AG10803 (cell line): ENCODE results near the gene CYP2E1.
"Not testable (repeated sequence)": the region's sequence is repeated elsewhere in the genome, so short reads cannot be mapped to it uniquely, and the experiment has no call there.

ENCODE experiments used
- DNase-seq: peaks from one replicate; pipeline ENCODE4 v3.0.0; 2010; ENCODE audit warnings: low read depth
- H3K4me3 ChIP-seq: 2 replicates; pipeline ENCODE4 v1.5.1; 2011; ENCODE audit warnings: mild to moderate bottlenecking, low read length, control low read depth
- TF ChIP-seq, protein P1 (sequence below): conservative IDR thresholded peaks from 2 replicates; pipeline ENCODE4 v1.5.1; 2011; ENCODE audit warnings: mild to moderate bottlenecking, low read length, control low read depth, inconsistent platforms

Gene CYP2E1

DNA sequence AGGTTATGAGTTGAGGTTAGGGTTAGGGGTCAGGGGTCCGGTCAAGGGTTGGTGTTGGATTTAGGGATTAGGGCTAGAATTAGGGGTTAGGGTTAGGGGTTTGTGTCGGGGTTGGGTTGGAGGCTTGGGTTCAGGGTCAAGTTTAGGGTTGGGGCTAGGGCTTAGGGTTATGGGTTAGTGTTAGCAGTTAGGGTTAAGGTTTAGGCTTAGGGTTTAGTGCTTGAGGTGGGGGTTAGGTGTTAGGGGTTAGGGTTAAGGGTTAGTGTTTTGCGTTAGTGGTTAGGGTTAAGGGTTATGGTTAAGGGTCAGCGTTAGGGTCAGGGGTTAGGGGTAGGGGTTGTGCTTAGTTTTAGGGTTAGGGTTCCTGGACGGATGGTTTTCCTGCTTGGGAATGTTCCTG lies 40.0 kb downstream of the CYP2E1 start:
- no peak for DNase-seq
- TF ChIP-seq, protein P1, sequence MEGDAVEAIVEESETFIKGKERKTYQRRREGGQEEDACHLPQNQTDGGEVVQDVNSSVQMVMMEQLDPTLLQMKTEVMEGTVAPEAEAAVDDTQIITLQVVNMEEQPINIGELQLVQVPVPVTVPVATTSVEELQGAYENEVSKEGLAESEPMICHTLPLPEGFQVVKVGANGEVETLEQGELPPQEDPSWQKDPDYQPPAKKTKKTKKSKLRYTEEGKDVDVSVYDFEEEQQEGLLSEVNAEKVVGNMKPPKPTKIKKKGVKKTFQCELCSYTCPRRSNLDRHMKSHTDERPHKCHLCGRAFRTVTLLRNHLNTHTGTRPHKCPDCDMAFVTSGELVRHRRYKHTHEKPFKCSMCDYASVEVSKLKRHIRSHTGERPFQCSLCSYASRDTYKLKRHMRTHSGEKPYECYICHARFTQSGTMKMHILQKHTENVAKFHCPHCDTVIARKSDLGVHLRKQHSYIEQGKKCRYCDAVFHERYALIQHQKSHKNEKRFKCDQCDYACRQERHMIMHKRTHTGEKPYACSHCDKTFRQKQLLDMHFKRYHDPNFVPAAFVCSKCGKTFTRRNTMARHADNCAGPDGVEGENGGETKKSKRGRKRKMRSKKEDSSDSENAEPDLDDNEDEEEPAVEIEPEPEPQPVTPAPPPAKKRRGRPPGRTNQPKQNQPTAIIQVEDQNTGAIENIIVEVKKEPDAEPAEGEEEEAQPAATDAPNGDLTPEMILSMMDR = no peak

DNA sequence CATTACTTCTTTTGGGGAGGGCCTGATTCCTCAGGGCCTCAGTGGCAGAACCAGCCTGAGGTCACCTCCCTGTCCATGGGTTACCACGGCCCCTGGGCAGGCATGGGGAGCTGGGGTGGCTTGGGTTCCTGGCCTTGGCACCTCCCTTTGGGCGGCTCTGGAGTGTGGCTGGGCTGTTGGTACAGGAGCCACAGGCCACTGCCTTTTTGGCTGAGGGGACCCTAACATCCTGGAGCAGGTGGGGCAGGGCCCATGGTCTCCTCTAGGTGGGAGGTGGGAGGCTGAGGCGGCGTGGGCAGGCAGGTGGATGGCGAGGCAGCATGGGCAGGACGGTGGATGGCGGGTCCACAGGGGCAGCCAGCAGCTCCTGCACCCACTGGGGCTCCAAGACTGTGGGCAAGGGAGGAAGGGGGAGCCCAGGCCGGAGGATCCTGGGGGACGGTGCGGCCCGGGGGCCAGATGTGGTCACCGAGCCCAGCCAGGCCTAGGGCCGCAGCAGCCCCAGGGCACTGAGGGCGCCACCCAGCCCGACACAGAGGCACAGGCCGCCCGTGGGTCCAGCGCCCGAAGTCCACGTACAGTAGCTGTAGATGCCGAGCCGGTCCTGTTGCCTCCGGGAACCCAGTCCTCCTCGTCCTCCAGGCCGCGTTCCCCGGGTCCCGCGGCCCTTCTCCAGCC lies 40.6 kb downstream of the CYP2E1 start:
- DNase-seq = no peak
- TF ChIP-seq, protein P1 = no peak
- H3K4me3 ChIP-seq = no peak overlapping the region

More for the DNA sequence above, 40.0 kb downstream of the CYP2E1 start:
- no peak overlapping the region for H3K4me3 ChIP-seq

DNA sequence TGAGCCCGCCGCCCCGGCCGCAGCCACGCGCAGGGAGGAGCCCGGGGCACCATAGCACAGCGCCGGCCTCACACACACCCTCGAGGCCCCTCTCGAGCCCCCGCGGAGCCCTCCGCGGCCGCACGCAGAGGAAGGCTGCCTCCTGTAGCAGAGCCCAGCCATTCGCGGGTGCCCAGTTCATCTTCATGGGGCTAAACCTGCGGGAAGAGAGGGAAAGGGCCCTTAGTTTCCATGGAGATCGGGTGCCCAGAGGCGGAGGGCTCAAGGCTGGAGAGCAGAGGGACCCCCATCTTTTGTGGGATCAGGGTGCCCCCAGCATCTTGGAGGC lies 41.1 kb downstream of the CYP2E1 start:
- TF ChIP-seq, protein P1 = no peak
- DNase-seq = no peak

DNA sequence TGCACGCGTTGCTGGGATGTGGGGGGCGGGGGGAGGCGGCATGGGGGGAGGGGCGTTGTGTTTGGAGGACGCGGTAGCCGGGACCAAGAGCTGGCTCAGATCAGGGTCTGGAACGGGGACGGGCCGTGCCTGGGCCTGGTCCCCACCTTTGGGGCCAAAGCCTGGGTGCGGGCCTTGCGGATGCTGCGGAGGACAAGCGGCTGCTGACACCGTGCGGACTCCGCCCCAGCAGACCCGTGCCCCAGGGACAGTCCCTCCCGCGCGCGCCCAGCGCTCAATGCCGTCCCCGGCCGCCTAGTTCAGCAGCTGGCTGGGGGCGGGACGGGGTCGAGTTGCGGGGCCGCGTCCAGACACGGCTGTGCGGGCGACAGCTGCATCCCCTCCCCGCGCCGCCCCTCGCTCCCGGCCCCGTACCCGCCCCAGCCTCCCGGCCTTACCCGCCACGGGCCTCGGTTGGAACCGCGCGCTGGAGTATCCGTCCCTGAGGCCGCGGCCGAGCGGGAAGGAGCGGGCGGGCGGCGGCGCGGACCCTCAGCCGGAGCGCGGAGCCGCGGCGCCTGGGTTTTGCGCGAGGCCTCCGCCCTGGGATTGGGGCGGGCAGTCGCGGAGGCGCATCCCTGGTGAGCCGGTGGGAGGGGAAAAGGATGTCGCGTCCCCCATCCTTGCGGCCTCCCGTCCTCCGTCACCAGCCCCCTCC lies 41.8 kb downstream of the CYP2E1 start:
- not testable (repeated sequence) for H3K4me3 ChIP-seq, DNase-seq

More for the DNA sequence above, 41.1 kb downstream of the CYP2E1 start:
- no peak overlapping the region for H3K4me3 ChIP-seq

DNA sequence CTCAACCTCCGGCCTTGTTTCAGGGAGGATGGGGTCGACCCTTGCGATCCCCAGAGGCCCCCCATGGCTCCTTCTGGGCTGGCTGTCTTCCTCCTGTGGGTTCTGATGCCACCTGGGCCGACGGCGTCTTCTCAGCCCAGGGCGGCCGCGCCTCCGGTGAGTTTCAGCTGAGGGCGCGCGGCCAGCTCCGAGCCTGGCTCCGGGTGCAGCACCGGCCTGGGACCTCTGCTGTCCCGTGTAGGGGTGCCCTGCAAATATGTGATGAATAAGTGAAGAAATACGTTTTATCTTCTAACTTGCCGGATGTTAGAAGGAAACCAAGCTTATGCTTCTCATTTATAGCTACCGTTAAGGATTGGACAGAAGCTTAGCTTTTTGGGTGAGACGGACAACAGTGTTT lies 42.6 kb downstream of the CYP2E1 start:
- DNase-seq, H3K4me3 ChIP-seq: not testable (repeated sequence)

DNA sequence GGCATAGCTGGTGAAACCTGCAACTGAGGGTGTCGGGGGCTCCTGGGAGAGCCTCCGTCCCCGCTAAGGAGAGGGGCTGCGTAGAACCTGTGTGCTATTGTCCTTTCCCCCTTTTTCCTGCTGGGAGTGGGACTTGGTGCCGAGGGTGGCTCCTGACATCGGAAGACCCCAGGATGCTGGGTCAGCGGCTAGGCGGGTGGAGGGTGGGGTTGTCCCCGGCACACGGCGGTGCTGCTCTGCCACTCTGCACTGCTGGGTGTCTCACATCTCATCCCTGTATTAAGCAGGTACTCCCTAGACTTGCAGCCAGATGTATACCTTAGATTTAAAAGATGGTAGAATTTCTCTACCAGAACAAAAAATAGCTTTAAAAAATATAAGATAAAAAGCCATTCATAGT lies 44.9 kb downstream of the CYP2E1 start:
- DNase-seq, H3K4me3 ChIP-seq: not testable (repeated sequence)

DNA sequence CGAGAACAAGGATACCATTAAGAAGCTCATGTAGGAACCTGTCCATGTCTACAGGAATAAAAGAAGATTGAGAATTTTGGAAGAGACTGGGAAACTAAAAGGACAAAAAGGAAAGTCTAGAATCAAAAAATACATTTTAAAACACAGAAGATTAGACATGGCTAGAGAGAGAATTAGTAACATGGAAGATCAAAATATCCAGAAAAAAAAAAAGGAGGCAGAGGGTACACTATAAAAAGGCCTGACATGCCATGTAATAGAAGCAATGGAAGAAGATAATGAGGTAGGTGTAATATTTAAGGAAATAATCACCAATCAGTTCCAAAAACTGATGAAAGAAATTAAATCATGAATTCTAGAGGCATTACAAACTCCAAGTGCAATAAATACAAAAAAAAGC lies 46.3 kb downstream of the CYP2E1 start:
- not testable (repeated sequence) for H3K4me3 ChIP-seq, DNase-seq

DNA sequence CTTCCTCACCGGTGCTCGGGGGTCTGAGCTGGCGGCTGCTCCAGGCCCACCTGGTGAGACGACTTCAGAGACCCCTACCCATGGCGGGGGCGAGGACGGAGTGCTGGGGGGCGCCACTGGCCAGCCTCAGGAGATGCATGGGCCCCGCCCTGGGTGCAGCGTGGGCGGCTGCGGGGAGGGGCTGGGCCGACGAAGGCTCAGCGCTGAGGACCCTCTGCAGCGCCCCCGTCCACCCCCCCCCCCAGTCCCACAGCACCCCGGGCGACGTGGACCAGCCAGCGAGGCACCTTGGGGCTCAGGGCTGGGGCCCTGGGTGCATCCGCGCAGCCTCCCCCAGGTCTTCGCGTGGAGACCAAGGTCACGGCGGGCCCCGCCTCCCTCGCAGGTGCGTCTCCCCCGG lies 49.9 kb downstream of the CYP2E1 start:
- DNase-seq, H3K4me3 ChIP-seq: not testable (repeated sequence)
